CD1c-positive myeloid dendritic cell (primary cell): Measurements from ENCODE around the gene SMARCA2.

Experiments used
- DNase-seq: peaks from one replicate; pipeline ENCODE4 v3.0.0-alpha.2; 2016; ENCODE audit errors: extremely low spot score

Gene SMARCA2

DNA sequence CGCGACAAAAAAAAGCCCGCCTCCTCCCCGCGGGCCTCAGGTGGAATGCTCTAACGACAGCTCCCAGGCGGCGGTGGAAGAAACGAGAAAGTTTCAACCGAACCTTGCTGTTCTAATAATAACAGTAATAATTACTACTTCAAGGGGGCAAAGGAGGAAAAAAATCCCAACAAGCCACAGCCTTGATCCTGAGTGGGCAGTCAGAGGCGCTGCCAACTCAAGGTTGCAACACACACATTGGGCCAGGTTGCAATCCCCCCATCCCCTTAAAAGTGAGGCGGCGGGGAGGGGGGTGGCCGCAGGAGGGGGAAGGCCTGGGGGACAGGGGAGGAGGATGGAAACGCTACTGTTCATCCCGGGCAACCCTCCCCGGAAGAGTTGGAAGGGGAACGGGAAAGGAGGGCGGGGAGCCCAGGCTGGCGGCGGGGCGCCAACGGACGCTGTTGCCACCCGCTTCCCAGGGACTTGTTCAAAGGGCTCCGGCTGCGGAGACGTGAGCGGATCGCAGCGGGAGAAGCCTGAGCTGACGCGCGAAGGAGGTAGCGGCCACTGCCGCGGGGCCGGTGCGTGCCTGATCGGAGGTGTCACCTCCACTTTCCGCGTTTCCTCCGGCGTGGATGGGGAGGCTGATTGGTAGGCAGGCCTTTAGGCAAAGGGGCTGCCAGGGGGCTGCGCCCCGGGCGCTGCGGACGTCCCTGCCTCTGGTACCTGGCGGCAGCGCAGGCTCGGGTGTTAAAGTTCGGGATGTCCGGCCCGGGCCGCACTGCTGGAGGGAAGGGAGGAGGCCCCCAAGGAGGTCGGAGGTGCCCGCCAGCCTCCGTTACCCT is 647 bp downstream of the SMARCA2 start:
- DNase-seq = peak; percentile 54

DNA sequence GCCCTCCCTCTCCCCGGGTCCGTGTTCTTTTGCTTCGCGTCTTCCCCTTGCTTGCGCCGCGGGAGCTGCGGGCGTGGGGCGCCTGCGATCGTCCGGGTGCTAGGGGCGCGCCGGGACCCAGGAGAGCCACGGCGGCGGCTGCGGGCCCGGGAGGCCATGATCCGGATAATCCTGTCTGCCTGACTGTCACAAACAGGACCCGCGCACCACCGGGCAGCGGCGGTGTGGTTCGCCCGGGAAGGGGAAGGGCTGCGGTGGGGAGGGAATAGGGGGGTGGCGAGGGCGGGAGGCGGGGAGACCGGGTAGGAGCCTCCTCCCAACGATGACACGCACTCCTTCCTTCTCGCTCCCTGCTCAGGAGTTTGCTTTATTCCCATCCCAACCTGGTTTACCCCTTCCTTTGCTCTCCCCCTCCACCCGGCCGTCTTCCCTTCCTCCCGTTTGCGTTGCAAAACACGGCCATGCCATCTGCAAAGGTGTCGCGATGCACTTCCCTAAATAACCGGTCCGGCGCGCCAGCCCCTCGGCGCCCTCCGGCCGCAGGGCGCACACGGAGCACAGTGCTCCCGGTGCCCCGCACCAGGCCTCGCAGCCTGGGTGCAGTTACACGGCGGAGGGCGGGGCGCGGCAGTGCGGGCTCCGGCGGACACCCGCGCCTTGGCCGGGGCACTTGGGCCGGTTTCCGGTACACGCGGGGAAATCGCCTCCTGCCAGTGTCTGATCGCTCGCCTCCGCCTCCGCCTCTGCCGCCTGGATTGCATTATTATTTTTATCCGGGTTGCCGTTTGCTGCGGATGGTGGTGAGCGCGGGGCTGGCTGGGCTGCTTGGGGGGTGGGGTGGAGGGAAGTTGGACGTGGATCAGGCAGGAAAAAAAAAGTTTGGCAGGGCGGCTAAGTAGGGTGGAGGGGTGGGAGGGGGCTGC is 1.5 kb downstream of the SMARCA2 start:
- DNase-seq = peak; percentile 80

DNA sequence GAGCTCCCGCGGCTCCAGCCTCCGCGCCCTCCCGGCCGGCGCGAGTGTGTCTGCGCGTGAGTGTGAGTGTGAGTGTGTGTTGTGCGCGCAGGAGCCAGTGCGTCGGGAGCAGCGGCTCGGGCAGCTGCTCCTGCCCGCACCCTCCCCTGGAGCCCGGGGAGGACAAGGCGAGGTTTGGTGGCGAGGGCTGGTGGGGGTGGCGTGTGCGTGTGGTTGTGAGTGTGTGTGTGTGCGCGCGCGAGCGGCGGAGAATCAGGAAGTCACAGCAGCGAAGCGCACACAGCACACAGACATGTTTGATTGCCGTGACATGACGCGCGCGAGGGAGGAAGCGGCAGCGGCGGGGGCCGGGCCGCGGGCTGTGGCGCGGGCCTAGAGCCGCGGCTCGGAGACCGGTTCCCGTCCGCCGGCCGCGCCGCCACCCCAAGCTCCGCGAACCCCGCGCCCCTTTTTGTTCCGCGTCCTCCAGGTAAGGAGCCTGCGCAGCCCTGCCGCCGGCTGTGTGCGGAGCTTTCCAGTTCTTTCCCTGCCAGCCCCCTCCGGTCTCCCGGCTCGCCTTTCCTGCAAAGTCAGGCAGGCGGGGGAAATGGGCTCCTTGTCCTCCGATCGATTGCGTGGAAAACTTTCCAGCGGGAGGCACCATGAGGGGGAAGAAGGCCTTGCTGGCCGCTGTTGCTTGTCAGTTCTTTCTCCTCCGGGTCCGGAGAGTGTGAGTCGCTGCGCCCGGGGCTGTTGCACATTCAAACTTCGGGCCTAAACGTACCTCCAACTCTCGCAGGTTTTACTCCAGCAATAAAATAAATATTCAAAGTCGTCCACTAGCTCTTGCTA is 2.4 kb downstream of the SMARCA2 start:
- peak; percentile 95 for DNase-seq

DNA sequence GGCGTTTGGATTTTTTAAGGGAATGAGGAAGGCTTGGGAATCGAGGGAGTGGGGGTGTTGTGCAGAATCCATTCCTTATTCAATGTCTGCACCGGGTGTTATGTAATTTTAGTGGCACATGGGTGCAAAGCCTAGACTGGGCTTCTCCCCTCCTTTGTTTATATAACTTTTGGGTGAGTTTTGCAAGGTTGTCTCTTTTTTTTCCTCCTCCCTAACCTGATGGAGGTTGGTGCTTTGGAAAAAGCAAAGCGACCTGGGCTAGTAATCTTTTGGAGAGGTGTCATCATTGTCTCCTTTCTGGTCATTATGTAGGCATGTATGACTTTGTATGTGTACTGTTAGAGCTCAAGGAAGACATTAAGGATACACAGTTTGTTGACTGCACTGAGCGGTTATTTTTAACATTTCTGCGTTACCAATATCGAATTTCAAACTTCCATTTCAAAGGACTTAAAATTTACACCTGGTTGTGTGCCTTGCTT is 3.1 kb downstream of the SMARCA2 start:
- DNase-seq = peak; percentile 18

DNA sequence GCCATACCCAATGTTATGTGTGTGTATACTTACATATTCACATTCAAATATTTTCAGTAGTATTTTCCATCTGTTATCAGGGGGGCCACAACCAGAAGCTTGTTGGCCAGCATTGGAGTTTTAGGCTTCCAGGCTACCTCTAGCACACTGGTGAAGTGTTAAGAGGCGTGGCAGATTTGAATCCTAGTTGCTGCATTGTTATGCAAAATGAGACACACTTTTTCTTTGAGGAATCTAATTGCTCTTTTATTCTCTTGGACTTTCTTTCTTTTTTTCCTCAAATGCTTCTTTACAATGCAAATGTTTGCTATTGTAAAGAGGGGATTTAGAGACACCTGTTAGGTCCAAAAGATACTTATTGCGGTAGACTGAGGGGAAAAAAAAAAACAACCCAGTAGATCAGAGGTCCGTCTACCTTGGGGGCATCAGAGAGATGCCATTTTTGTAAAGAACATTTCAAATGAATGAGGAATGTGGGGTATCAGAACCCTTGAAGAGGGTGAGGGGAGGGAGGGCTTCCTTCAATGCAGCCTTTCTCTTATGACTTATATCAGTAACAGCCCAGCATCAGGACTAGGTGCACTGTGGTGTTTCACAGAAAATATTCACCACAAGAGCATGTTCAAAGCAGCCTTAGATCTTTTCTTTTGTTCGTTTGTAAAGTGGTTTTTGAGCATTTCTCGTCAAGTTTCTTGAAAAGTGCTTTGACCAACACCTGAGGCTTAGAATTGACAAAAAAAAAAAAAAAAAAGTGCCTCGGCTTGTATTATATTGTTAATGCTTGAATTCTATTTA is 3.8 kb downstream of the SMARCA2 start:
- peak; percentile 12 for DNase-seq

GRCh38 chr9:2019723-2020122 is 4.6 kb downstream of the SMARCA2 start:
- no peak for DNase-seq

- DNase-seq = no peak
These were observed 6.6 kb downstream of the SMARCA2 start for GRCh38 chr9:2021731-2022130.

- no peak for DNase-seq
These were observed 7.4 kb downstream of the SMARCA2 start for GRCh38 chr9:2022560-2022959.

- no peak for DNase-seq
These were observed 7.9 kb downstream of the SMARCA2 start for GRCh38 chr9:2023042-2023441.

DNA sequence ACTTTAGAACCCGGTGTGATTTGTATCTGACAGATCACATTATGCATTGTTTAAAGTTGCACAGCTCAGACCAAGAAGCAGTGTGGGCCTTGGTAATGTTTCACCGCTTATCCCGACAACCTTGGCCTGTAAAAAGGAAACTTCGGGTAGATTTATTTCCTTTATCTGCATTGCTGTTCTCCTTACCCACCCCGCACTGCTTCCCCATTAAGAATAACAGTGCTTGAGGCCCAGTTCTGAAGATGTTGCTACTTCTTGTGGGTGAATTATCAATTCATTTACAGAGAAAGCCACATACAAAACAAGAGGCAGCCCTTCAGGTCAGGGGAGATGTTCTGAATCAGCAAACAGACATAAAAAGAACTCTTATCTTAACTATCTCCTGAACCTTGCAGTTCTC is 8.4 kb downstream of the SMARCA2 start:
- DNase-seq = peak; percentile 38

- peak; percentile 30 for DNase-seq
These were observed 10.0 kb downstream of the SMARCA2 start for GRCh38 chr9:2024888-2025782.

DNA sequence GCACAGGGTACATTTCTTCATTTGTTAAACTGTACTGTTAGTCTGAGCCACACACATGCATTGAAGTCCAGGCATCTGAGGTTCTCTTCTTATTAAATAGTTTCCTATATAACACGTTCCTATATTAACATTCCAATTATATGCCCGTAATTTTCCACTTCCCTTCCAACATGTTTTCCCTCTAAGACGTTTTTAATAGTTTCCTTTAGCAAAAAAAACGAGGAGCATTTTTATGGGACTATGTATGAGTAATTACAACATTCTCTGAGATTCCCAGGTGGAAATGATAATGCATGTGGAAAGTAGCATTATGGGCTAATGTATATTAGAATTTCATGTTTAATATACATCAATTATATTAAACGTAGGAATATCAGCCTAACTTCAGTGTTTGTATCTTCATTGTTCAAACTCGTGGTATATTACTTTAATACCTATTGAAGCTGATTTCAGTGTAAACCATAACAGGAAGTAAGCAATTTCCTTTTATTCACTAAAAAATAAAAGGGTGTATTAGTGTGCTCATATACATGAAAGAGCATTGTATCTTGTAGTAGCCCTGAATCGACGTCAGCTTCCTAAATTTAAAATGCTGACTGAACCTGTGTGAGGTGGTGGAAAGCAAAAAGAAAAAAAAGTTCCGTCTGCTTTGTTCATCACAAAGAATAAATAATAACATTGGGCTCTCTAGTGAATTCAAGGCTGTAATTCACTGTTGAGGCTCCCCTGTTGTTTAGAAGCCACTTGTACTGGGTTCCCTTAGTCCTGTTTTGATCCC is 11.3 kb downstream of the SMARCA2 start:
- DNase-seq = peak; percentile 30

GRCh38 chr9:2027543-2028160 is 12.5 kb downstream of the SMARCA2 start:
- DNase-seq = peak; percentile 8

GRCh38 chr9:2028888-2029287 is 13.7 kb downstream of the SMARCA2 start:
- no peak for DNase-seq

GRCh38 chr9:2029666-2030170 is 14.6 kb downstream of the SMARCA2 start:
- DNase-seq = no peak

DNA sequence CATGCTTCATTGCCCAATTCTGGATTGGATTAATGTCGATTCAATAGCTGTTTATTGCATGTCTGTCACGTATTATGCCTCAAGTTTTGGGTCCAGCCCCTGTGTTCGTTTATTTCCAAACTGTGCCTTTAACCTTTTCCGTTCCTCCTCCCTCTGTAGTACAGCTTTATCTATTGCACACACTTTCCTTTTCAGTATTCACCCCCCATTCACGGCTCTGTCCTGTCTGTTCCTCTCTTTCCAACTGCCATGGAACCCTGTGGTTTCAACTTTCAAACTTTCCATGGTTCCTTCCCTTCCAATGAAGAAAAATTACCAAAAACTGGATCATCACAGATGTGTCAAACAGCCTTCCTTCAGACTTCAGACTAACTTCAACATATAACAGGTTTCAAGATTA is 17.1 kb downstream of the SMARCA2 start:
- no peak for DNase-seq

DNA sequence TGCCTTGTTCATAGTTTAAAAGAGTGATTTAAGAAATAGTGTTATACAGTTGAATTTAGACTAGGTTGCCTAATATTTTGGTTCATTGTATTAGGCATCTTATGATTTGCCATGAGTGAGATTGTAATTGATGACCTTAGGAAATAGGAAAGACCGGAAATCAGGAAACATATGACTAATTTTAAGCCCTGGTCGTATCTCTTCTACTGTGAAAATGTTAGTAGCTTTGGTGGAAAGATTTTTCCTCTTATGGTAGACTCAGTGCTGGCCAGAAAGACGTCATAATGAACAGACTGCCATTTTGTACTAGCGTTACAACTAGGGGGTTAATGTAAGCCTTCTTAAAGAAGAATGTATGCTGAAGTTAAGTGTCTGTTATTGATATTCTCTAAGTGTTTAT is 21.7 kb downstream of the SMARCA2 start:
- no peak for DNase-seq
